Measurements from ENCODE around the gene KIF18A. TPM values are rescaled to one million over a fixed set of nuclear protein-coding genes. Genes with fewer than 3 reads are reported as not detected.
A peak's percentile ranks its signal among the peaks of the same experiment; 100 is the strongest.

Gene KIF18A
- polyA plus RNA-seq (2013): 5.2 TPM

GRCh38 chr11:28107750-28108618 lies at the start of gene KIF18A, which contains the start of gene METTL15:
KIF18A (minus strand) TSS chr11:28108156; CDS start chr11:28097947, 10,209 bp downstream.
METTL15 (plus strand) TSS chr11:28108388; CDS start chr11:28113335, 4,947 bp downstream.
- DNase-seq: peak; percentile 99
- ChIA-PET CTCF (interaction anchor here (0.6 to 1.6 kb wide), 3 partner anchors 10 to 11 kb away, joined by 3 to 5 read pairs (median 4); no protein-coding TSS in a partner anchor), POLR2A (no interaction called here)
- Histone ChIP-seq H3K27ac (ENCODE audit: insufficient read depth in 1 of 2, low read depth in 1 of 2, low read length in 2 of 2, poor library complexity in 1 of 2, severe bottlenecking in 2 of 2) (peak within 1 kb of the TSS; percentile 94 to 99), H3K9me3 (ENCODE audit: control extremely low read depth in 1 of 5, control insufficient read depth in 4 of 5, insufficient read depth in 2 of 5, low read depth in 1 of 5, low read length in 4 of 5) (no peaks in the 10 kb centered on the region), H3K4me3 (ENCODE audit: control insufficient read depth in 1 of 7, extremely low read depth in 1 of 7, insufficient read depth in 4 of 7, low read depth in 2 of 7, low read length in 6 of 7) (peak within 1 kb of the TSS; percentile 64 to 100 (median 89)), H3K27me3 (replicated peaks in 2 of 5; ENCODE audit: control insufficient read depth in 4 of 5, insufficient read depth in 5 of 5, low read length in 4 of 5) (no peaks in the 10 kb centered on the region), H3K36me3 (ENCODE audit: control insufficient read depth in 4 of 4, insufficient read depth in 4 of 4, low read length in 3 of 4) (no peaks in the 10 kb centered on the region), H3K4me1 (ENCODE audit: control extremely low read depth in 1 of 4, control insufficient read depth in 4 of 4, insufficient read depth in 4 of 4, low read length in 3 of 4) (peaks cover 17 to 44% (median 31%) of the 10 kb centered on the region in 4 experiments)
- 0% methylated on average over 35 of the region's 38 CpGs for WGBS (ENCODE audit: insufficient coverage)

- no peaks in the 10 kb centered on the region for H3K27me3 ChIP-seq (replicated peaks in 2 of 5; ENCODE audit: control insufficient read depth in 4 of 5, insufficient read depth in 5 of 5, low read length in 4 of 5)
- peaks cover 0 to 10% (median 0%) of the 10 kb centered on the region in 5 experiments for H3K9me3 ChIP-seq (ENCODE audit: control extremely low read depth in 1 of 5, control insufficient read depth in 4 of 5, insufficient read depth in 2 of 5, low read depth in 1 of 5, low read length in 4 of 5)
- H3K4me3 ChIP-seq (ENCODE audit: control insufficient read depth in 1 of 7, extremely low read depth in 1 of 7, insufficient read depth in 4 of 7, low read depth in 2 of 7, low read length in 6 of 7): no peak overlapping the region
- peaks cover 3 to 18% (median 9%) of the 10 kb centered on the region in 4 experiments for H3K36me3 ChIP-seq (ENCODE audit: control insufficient read depth in 4 of 4, insufficient read depth in 4 of 4, low read length in 3 of 4)
- ChIA-PET CTCF (no interaction called here), POLR2A (no interaction called here)
- WGBS (ENCODE audit: insufficient coverage): no CpG with 5 or more reads among the region's 2 CpGs
- DNase-seq: no peak
- H3K27ac ChIP-seq (ENCODE audit: insufficient read depth in 1 of 2, low read depth in 1 of 2, low read length in 2 of 2, poor library complexity in 1 of 2, severe bottlenecking in 2 of 2): no peak overlapping the region
- H3K4me1 ChIP-seq (ENCODE audit: control extremely low read depth in 1 of 4, control insufficient read depth in 4 of 4, insufficient read depth in 4 of 4, low read length in 3 of 4): no peaks in the 10 kb centered on the region
These were observed 45.6 kb upstream of the KIF18A start for GRCh38 chr11:28153586-28153985.

GRCh38 chr11:28152743-28153142 lies 44.8 kb upstream of the KIF18A start:
- ChIA-PET POLR2A (no interaction called here), CTCF (no interaction called here)
- no peak for DNase-seq
- H3K27me3 ChIP-seq (replicated peaks in 2 of 5; ENCODE audit: control insufficient read depth in 4 of 5, insufficient read depth in 5 of 5, low read length in 4 of 5): no peaks in the 10 kb centered on the region
- peaks cover 0 to 7% (median 0%) of the 10 kb centered on the region in 5 experiments for H3K9me3 ChIP-seq (ENCODE audit: control extremely low read depth in 1 of 5, control insufficient read depth in 4 of 5, insufficient read depth in 2 of 5, low read depth in 1 of 5, low read length in 4 of 5)
- H3K4me3 ChIP-seq (ENCODE audit: control insufficient read depth in 1 of 7, extremely low read depth in 1 of 7, insufficient read depth in 4 of 7, low read depth in 2 of 7, low read length in 6 of 7): no peak overlapping the region
- peaks cover 1 to 10% (median 4%) of the 10 kb centered on the region in 4 experiments for H3K36me3 ChIP-seq (ENCODE audit: control insufficient read depth in 4 of 4, insufficient read depth in 4 of 4, low read length in 3 of 4)
- H3K27ac ChIP-seq (ENCODE audit: insufficient read depth in 1 of 2, low read depth in 1 of 2, low read length in 2 of 2, poor library complexity in 1 of 2, severe bottlenecking in 2 of 2): no peak overlapping the region
- no CpG with 5 or more reads among the region's 2 CpGs for WGBS (ENCODE audit: insufficient coverage)
- no peaks in the 10 kb centered on the region for H3K4me1 ChIP-seq (ENCODE audit: control extremely low read depth in 1 of 4, control insufficient read depth in 4 of 4, insufficient read depth in 4 of 4, low read length in 3 of 4)

DNA sequence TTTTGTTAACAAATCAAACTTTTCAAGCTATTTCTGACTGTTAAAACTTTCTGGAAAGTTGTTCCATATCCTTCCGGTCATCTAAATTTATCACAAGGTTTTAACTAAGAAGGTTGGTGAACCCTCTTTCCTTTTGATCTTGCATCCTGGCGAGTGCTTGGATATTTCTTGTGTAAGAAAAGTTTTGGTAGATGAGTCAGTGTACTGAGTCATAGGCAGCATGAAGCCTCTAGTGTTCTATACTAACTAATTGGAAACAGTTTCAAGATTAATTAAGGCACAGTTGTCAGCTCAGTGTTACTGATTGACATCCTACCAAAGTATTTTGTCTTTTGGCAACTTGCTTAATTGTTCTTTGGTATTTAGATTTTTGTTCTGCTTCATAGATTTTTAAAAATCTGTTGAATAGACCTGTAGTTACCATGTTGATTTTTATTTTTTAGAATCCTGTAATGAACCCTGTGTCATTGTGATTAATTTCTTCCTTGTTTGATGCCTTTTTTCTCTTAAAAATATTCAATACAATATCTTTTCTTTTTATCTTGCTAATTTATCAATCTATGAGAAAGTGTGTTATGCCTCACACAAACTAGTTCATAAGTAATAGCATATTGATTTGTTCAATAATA lies 38.3 kb upstream of the KIF18A start:
- DNase-seq: no peak
- H3K27ac ChIP-seq (ENCODE audit: insufficient read depth in 1 of 2, low read depth in 1 of 2, low read length in 2 of 2, poor library complexity in 1 of 2, severe bottlenecking in 2 of 2): no peak overlapping the region
- no CpG with 5 or more reads among the region's 2 CpGs for WGBS (ENCODE audit: insufficient coverage)
- POLR2A ChIA-PET: no interaction called here
- no peaks in the 10 kb centered on the region for H3K9me3 ChIP-seq (ENCODE audit: control extremely low read depth in 1 of 5, control insufficient read depth in 4 of 5, insufficient read depth in 2 of 5, low read depth in 1 of 5, low read length in 4 of 5)
- no peaks in the 10 kb centered on the region for H3K27me3 ChIP-seq (replicated peaks in 2 of 5; ENCODE audit: control insufficient read depth in 4 of 5, insufficient read depth in 5 of 5, low read length in 4 of 5)
- CTCF ChIA-PET: interaction anchor here (1.2 kb wide), 1 partner anchor 19 kb away, joined by 3 read pairs; no protein-coding TSS in a partner anchor
- no peak overlapping the region for H3K4me3 ChIP-seq (ENCODE audit: control insufficient read depth in 1 of 7, extremely low read depth in 1 of 7, insufficient read depth in 4 of 7, low read depth in 2 of 7, low read length in 6 of 7)
- no peaks in the 10 kb centered on the region for H3K4me1 ChIP-seq (ENCODE audit: control extremely low read depth in 1 of 4, control insufficient read depth in 4 of 4, insufficient read depth in 4 of 4, low read length in 3 of 4)
- no peaks in the 10 kb centered on the region for H3K36me3 ChIP-seq (ENCODE audit: control insufficient read depth in 4 of 4, insufficient read depth in 4 of 4, low read length in 3 of 4)

DNA sequence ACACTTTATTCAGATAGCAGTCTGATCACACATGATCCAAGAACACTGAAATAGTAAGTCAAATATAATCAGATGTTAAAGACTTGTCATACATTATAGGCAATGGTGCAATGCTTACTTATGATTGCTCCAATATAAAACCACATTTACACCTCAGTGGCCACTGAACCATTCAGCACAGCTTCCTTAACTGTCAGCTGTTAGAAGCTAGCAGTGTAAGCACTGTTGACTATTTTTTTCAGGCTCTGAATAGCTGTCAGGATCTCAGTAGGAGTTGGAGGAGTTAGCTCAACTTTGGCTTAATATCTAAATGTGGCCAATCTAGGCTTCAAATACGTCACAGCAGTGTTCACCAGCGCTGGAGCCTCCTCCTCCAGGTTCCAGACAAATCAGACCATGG lies 36.9 kb upstream of the KIF18A start:
- Histone ChIP-seq H3K4me3 (ENCODE audit: control insufficient read depth in 1 of 7, extremely low read depth in 1 of 7, insufficient read depth in 4 of 7, low read depth in 2 of 7, low read length in 6 of 7) (no peak overlapping the region), H3K4me1 (ENCODE audit: control extremely low read depth in 1 of 4, control insufficient read depth in 4 of 4, insufficient read depth in 4 of 4, low read length in 3 of 4) (no peaks in the 10 kb centered on the region), H3K36me3 (ENCODE audit: control insufficient read depth in 4 of 4, insufficient read depth in 4 of 4, low read length in 3 of 4) (peaks cover 0 to 3% (median 1%) of the 10 kb centered on the region in 4 experiments), H3K27ac (ENCODE audit: insufficient read depth in 1 of 2, low read depth in 1 of 2, low read length in 2 of 2, poor library complexity in 1 of 2, severe bottlenecking in 2 of 2) (no peak overlapping the region), H3K27me3 (replicated peaks in 2 of 5; ENCODE audit: control insufficient read depth in 4 of 5, insufficient read depth in 5 of 5, low read length in 4 of 5) (no peaks in the 10 kb centered on the region), H3K9me3 (ENCODE audit: control extremely low read depth in 1 of 5, control insufficient read depth in 4 of 5, insufficient read depth in 2 of 5, low read depth in 1 of 5, low read length in 4 of 5) (peaks cover 2 to 13% (median 7%) of the 10 kb centered on the region in 5 experiments)
- POLR2A ChIA-PET: no interaction called here
- WGBS (ENCODE audit: insufficient coverage): 97% methylated on average over 2 of the region's 2 CpGs
- peak in 1 of 3 donors; percentile 2 for DNase-seq
- CTCF ChIA-PET: no interaction called here

DNA sequence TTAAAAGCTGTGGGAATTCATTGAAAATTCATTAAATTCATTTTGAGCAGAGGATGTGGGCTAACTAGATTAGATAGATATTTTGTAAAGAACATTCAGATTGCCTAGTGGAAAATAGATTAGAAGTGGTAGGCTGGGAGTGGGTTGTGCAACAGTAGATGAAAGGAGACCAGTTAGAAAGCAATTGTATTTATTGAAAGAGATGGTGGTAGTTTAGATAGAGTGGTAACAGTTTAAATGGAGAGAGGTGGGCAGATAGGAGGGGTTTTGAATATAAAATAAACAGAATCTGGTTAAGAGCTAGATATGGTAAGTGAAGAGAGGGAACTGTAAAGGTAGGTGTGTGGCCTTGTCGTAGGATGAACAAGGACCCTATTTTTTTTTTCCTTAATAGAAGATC lies 34.8 kb upstream of the KIF18A start:
- Histone ChIP-seq H3K9me3 (ENCODE audit: control extremely low read depth in 1 of 5, control insufficient read depth in 4 of 5, insufficient read depth in 2 of 5, low read depth in 1 of 5, low read length in 4 of 5) (peaks cover 2 to 32% (median 16%) of the 10 kb centered on the region in 5 experiments), H3K4me3 (ENCODE audit: control insufficient read depth in 1 of 7, extremely low read depth in 1 of 7, insufficient read depth in 4 of 7, low read depth in 2 of 7, low read length in 6 of 7) (no peak overlapping the region), H3K4me1 (ENCODE audit: control extremely low read depth in 1 of 4, control insufficient read depth in 4 of 4, insufficient read depth in 4 of 4, low read length in 3 of 4) (no peaks in the 10 kb centered on the region), H3K27me3 (replicated peaks in 2 of 5; ENCODE audit: control insufficient read depth in 4 of 5, insufficient read depth in 5 of 5, low read length in 4 of 5) (no peaks in the 10 kb centered on the region), H3K36me3 (ENCODE audit: control insufficient read depth in 4 of 4, insufficient read depth in 4 of 4, low read length in 3 of 4) (peaks cover 2 to 9% (median 6%) of the 10 kb centered on the region in 4 experiments), H3K27ac (ENCODE audit: insufficient read depth in 1 of 2, low read depth in 1 of 2, low read length in 2 of 2, poor library complexity in 1 of 2, severe bottlenecking in 2 of 2) (no peak overlapping the region)
- ChIA-PET POLR2A (no interaction called here), CTCF (interaction anchor here (1.2 kb wide), 1 partner anchor 9 kb away, joined by 3 read pairs; no protein-coding TSS in a partner anchor)
- WGBS (ENCODE audit: insufficient coverage): no CpG with 5 or more reads among the region's 1 CpG
- DNase-seq: no peak
